Skin of body (tissue), 3 donors: Measurements from ENCODE around the gene STRN4. TPM values are rescaled to one million over a fixed set of nuclear protein-coding genes. Genes with fewer than 3 reads are reported as not detected.

Source experiments
- DNase-seq: peaks from one replicate; lab custom pipeline; 2025; lab: John Stamatoyannopoulos, UW
- small RNA-seq: library from RNA; depleted of rRNA; stranded (forward); fragments of <200 nt; gene quantifications from one replicate; pipeline ENCODE3, GENCODE V24; 2014; ENCODE audit warnings: low replicate concordance
- total RNA-seq: library from RNA; depleted of rRNA; stranded (reverse); fragments of >200 nt; gene quantifications from one replicate; pipeline ENCODE4 v1.2.3, GENCODE V29; 2014

Gene STRN4
- total RNA-seq, 1 donor from 2014 or later = 45.1 TPM

DNA sequence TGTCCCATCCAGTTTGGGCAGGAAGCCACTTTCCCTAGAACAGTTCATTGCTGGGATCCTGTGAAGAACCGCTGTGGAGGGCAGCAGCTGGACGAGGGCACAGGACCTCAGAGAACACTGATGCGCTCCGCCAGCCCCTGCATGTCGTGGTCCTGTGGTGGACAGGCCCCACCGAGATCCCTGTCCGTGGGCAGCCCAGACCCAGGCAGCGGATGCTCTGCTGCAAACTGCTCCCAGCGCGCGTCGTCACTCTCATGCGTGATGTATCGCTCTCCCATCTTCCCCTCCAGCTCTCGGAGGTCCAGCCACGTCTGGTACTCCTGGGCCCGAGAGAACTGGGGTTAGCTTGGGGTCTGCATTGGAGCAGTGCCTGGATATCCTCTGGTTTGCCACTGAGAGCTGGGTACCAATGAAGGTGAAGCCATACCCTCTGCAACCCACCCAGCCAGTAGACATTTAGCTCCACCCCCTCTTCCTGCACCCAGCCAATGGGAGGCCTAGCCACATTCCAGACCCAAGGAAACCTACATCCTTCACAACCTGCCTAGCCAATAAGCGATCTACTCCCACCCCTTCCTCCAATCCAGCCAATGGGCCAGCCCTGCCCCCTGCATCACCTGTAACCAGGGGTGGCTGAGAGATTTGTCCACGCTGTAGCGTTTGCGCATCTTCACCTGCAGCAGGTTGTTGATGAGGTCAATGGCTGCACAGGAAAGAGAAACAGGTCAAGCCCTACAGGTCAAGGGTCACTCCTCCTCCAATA is 71.7 kb downstream of the STRN4 start:
- DNase-seq = no peak

DNA sequence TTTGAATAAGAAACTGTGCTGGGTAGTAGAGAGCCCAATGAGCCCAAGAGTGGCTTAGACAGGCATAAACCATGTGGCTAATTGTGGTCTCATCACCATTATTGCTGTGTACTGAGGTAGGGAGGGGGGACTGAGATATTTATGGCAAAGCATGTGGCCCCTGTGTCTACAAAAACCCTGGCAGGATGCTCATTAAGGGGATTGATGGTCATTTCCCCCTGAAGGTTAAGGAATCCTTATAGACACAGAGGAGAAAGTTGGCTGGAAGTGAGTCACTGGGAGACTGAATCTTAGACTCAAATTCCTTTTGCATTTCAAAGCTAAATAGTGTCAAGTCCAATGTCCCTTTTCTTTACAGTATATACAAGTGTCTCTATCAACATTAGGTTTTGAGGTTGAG is 75.4 kb downstream of the STRN4 start:
- no peak for DNase-seq

Small RNAs within 50 kb of the gene (small RNA-seq; reads per million reads assigned to genes)
- not detected for gene MIR320E
- not detected for gene RF00019
- gene RN7SL364P = not detected

Other genes with a start within 250 kb of the STRN4 start
- 67.7 TPM for gene CALM3, start 145.1 kb downstream of the STRN4 start, total RNA-seq
- gene PTGIR, start 121.4 kb downstream of the STRN4 start, total RNA-seq = 3.8 TPM
- gene GNG8, start 110.2 kb downstream of the STRN4 start, total RNA-seq = not detected
- 6.7 TPM for gene DACT3, start 85.3 kb downstream of the STRN4 start, total RNA-seq
- gene PRKD2, start 29.3 kb downstream of the STRN4 start, total RNA-seq = 26.2 TPM
- gene FKRP, start 393 bp downstream of the STRN4 start, total RNA-seq = 7.0 TPM
- 21.0 TPM for gene SLC1A5, start 42.1 kb upstream of the STRN4 start, total RNA-seq
- gene AP2S1, start 104.4 kb upstream of the STRN4 start, total RNA-seq = 65.5 TPM
- gene ARHGAP35, start 114.5 kb upstream of the STRN4 start, total RNA-seq = 31.9 TPM